ENCODE data around the gene UNC45A. TPM values are rescaled to one million over a fixed set of nuclear protein-coding genes. Genes with fewer than 3 reads are reported as not detected.

Gene UNC45A
- polyA plus RNA-seq, 1 donor (not counting 4 experiments of a cell fraction or from before 2014, with no cell fraction given) = 63.1 TPM

DNA sequence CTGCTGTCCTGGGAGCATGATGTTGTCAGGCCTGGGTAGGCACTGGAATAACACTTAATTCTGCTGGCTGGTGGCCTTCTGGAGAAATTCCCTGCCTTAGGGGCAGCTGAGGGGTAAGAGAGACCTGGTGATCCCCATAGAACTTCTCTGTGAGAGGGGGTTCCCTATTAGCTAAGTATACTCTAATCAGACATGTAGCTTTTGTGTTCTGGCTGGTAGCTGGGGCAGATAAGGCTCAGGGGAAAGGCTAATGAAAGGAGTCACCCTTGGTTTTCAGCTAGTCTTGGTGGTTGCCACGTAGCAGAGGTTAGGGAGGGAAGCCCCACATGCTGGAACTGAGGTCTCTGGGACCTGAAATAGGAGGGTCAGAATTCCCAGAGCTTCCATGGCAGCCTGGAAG, 1.8 kb upstream of the UNC45A start:
- Histone ChIP-seq H3K9ac (ENCODE audit: control insufficient read depth, extremely low read depth, insufficient read depth, low read length) (no peak overlapping the region), H3K27ac (ENCODE audit: control insufficient read depth, insufficient read depth, low read length) (no peak overlapping the region), H3K9me1 (ENCODE audit: control insufficient read depth, extremely low read depth, insufficient read depth, low read length) (no peaks in the 10 kb centered on the region), H3K4me3 (ENCODE audit: control insufficient read depth in 2 of 3, extremely low read depth in 1 of 3, insufficient read depth in 2 of 3, low read depth in 1 of 3, low read length in 3 of 3) (no peak overlapping the region), H3K79me2 (ENCODE audit: control insufficient read depth, insufficient read depth, low read length) (peaks cover 21% of the 10 kb centered on the region), H3K9me3 (ENCODE audit: control insufficient read depth, low read depth, low read length) (no peaks in the 10 kb centered on the region), H2AFZ (ENCODE audit: control insufficient read depth, low read length) (no peak overlapping the region), H3K4me1 (ENCODE audit: control insufficient read depth, extremely low read depth, insufficient read depth, low read length) (peaks cover 39% of the 10 kb centered on the region), H3K4me2 (ENCODE audit: control insufficient read depth, extremely low read depth, insufficient read depth, low read depth, low read length) (no peak overlapping the region), H3K36me3 (ENCODE audit: control insufficient read depth in 2 of 2, extremely low read depth in 1 of 2, insufficient read depth in 2 of 2, low read length in 2 of 2) (peaks cover 3 to 7% of the 10 kb centered on the region in 2 experiments), H4K20me1 (ENCODE audit: control insufficient read depth, extremely low read depth, insufficient read depth, low read length) (no peaks in the 10 kb centered on the region), H3K27me3 (ENCODE audit: control insufficient read depth, extremely low read depth, insufficient read depth, low read length) (no peaks in the 10 kb centered on the region)
- no peak for DNase-seq (ENCODE audit: low read depth, low spot score)
- dilution Hi-C loops (cut with MboI; ENCODE audit: extremely low pct_ligation_motif_present, low sequenced_read_pairs) = no loop called here
- TF ChIP-seq EZH2 (IDR thresholded peaks at IDR 0.05; ENCODE audit: low read length) (no peak), CTCF (optimal IDR thresholded peaks at IDR 0.05 in 1 of 3, IDR thresholded peaks at IDR 0.05 in 1 of 3, conservative IDR thresholded peaks at IDR 0.05 in 1 of 3; ENCODE audit: extremely low read depth in 1 of 3, insufficient read depth in 2 of 3, low read length in 3 of 3) (no peak)
- FAIRE-seq = no peak

DNA sequence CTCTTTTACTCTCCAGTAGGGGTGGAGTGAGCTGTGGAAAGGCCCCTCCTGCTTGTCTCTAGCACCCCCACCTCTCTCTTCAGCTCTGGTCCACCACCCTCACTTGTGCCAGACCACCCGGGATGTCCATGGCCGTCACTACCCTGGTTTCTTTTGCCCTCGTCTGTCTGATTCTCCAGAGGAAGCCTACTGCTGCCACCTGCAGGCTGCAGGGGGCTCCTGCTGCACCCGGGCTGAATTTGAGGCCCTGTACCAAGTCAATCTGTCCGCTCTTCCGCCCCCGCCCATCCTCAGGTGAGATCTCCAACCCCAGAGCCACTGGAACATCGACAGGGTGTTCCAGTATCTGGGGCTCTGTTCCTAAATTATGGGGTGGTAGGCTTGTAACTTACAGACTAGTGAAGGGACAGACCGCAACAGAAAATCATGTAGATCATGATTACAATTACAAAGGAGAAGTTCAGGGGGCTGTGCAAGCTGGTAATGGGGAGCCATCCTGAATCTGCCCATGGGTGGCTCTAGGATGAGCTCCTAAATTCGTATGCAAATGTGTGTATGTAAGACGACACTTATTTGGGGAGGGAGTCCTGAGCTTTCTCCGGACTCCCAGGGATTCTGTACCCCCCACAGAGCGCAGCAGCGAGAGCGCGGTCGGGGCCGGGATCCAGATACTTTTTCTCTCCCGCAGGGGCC, 683 bp upstream of the UNC45A start:
- FAIRE-seq (no peak), DNase-seq (ENCODE audit: low read depth, low spot score) (peak; percentile 67)
- Histone ChIP-seq H3K27me3 (ENCODE audit: control insufficient read depth, extremely low read depth, insufficient read depth, low read length) (no peaks in the 10 kb centered on the region), H3K4me3 (ENCODE audit: control insufficient read depth in 2 of 3, extremely low read depth in 1 of 3, insufficient read depth in 2 of 3, low read depth in 1 of 3, low read length in 3 of 3) (peak overlapping the region; percentile 75 to 94 (median 91)), H3K36me3 (ENCODE audit: control insufficient read depth in 2 of 2, extremely low read depth in 1 of 2, insufficient read depth in 2 of 2, low read length in 2 of 2) (peaks cover 8 to 11% of the 10 kb centered on the region in 2 experiments), H2AFZ (ENCODE audit: control insufficient read depth, low read length) (peak overlapping the region; percentile 80), H3K4me1 (ENCODE audit: control insufficient read depth, extremely low read depth, insufficient read depth, low read length) (peaks cover 35% of the 10 kb centered on the region), H3K9me3 (ENCODE audit: control insufficient read depth, low read depth, low read length) (no peaks in the 10 kb centered on the region), H3K9me1 (ENCODE audit: control insufficient read depth, extremely low read depth, insufficient read depth, low read length) (no peaks in the 10 kb centered on the region), H3K4me2 (ENCODE audit: control insufficient read depth, extremely low read depth, insufficient read depth, low read depth, low read length) (peak overlapping the region; percentile 98), H3K9ac (ENCODE audit: control insufficient read depth, extremely low read depth, insufficient read depth, low read length) (peak overlapping the region; percentile 44), H3K79me2 (ENCODE audit: control insufficient read depth, insufficient read depth, low read length) (peaks cover 21% of the 10 kb centered on the region), H3K27ac (ENCODE audit: control insufficient read depth, insufficient read depth, low read length) (peak overlapping the region; percentile 26), H4K20me1 (ENCODE audit: control insufficient read depth, extremely low read depth, insufficient read depth, low read length) (no peaks in the 10 kb centered on the region)
- dilution Hi-C loops (cut with MboI; ENCODE audit: extremely low pct_ligation_motif_present, low sequenced_read_pairs) = no loop called here
- TF ChIP-seq EZH2 (IDR thresholded peaks at IDR 0.05; ENCODE audit: low read length) (no peak), CTCF (optimal IDR thresholded peaks at IDR 0.05 in 1 of 3, IDR thresholded peaks at IDR 0.05 in 1 of 3, conservative IDR thresholded peaks at IDR 0.05 in 1 of 3; ENCODE audit: extremely low read depth in 1 of 3, insufficient read depth in 2 of 3, low read length in 3 of 3) (peak; percentile 90 to 93 (median 92))

All from keratinocyte (primary cell).